GM12878 (cell line): ENCODE measurements around the gene AGER. TPM values are rescaled to one million over a fixed set of nuclear protein-coding genes. Genes with fewer than 3 reads are reported as not detected.

Experiments
- ATF7 ChIP-seq: fragments of 450-650 bp; IDR thresholded peaks from 2 replicates; pipeline ENCODE4 v1.6.1; 2016; ENCODE audit warnings: low read depth, mild to moderate bottlenecking
- BHLHE40 ChIP-seq, 2 experiments: fragments of 450-650 bp in 1 of 2; IDR thresholded peaks; 2 replicates each; pipeline ENCODE4 v1.6.1; 2011 to 2017; ENCODE audit warnings: low read depth in 2 of 2, borderline replicate concordance in 1 of 2, improper control_type of control experiment in 1 of 2, low read length in 1 of 2, mild to moderate bottlenecking in 1 of 2
- BMI1 ChIP-seq: fragments of 450-650 bp; IDR thresholded peaks from 2 replicates; pipeline ENCODE4 v1.6.1; 2016; ENCODE audit warnings: mild to moderate bottlenecking, moderate library complexity, borderline replicate concordance
- EP300 ChIP-seq, 2 experiments: fragments of 150-350 bp in 1 of 2; IDR thresholded peaks; 2 replicates each; pipeline ENCODE4 v1.6.1; 2011 to 2012; ENCODE audit warnings: low read depth in 2 of 2, low read length in 2 of 2, borderline replicate concordance in 1 of 2, improper control_type of control experiment in 1 of 2, inconsistent platforms in 1 of 2; ENCODE audit not compliant: control insufficient read depth in 1 of 2
- ETV6 ChIP-seq, 2 experiments: fragments of 450-650 bp in 1 of 2; IDR thresholded peaks in 1 of 2; conservative IDR thresholded peaks in 1 of 2; 2 replicates each; pipeline ENCODE4 v1.6.1; 2014; ENCODE audit warnings: antibody characterized with exemption in 1 of 2, borderline replicate concordance in 1 of 2, low read depth in 1 of 2, mild to moderate bottlenecking in 1 of 2, moderate library complexity in 1 of 2
- FOS ChIP-seq: IDR thresholded peaks from 3 replicates; pipeline ENCODE4 v1.6.1; 2011; ENCODE audit warnings: borderline replicate concordance; ENCODE audit not compliant: insufficient read length; ENCODE audit errors: extremely low read depth
- FOXK2 ChIP-seq: fragments of 450-650 bp; IDR thresholded peaks from 2 replicates; pipeline ENCODE4 v1.6.1; 2017; ENCODE audit warnings: mild to moderate bottlenecking, moderate library complexity
- FOXM1 ChIP-seq: IDR thresholded peaks from 2 replicates; pipeline ENCODE4 v1.6.1; 2012; ENCODE audit warnings: low read depth, mild to moderate bottlenecking, inconsistent platforms, low read length, moderate library complexity
- GABPA ChIP-seq: IDR thresholded peaks from 2 replicates; pipeline ENCODE4 v1.6.1; 2014; ENCODE audit warnings: antibody characterized with exemption, low read depth, mild to moderate bottlenecking, inconsistent platforms
- IKZF2 ChIP-seq, 2 experiments: fragments of 450-650 bp; IDR thresholded peaks; 2 replicates each; pipeline ENCODE4 v1.6.1; 2017; ENCODE audit warnings: mild to moderate bottlenecking in 2 of 2, moderate library complexity in 2 of 2
- JUNB ChIP-seq: IDR thresholded peaks from 2 replicates; pipeline ENCODE4 v1.6.1; 2016; ENCODE audit warnings: antibody characterized with exemption, mild to moderate bottlenecking
- JUND ChIP-seq: IDR thresholded peaks from 2 replicates; pipeline ENCODE4 v1.6.1; 2012; ENCODE audit warnings: low read depth, mild to moderate bottlenecking, low read length, improper control_type of control experiment, moderate library complexity
- MTA2 ChIP-seq: fragments of 450-650 bp; IDR thresholded peaks from 2 replicates; pipeline ENCODE4 v1.6.1; 2016; ENCODE audit warnings: low read depth, mild to moderate bottlenecking, moderate library complexity
- NBN ChIP-seq: fragments of 450-650 bp; IDR thresholded peaks from 2 replicates; pipeline ENCODE4 v1.6.1; 2016
- POLR2AphosphoS5 ChIP-seq: IDR thresholded peaks from 2 replicates; pipeline ENCODE4 v1.6.1; 2011; ENCODE audit warnings: mild to moderate bottlenecking, low read length, inconsistent platforms
- RCOR1 ChIP-seq: conservative IDR thresholded peaks from 2 replicates; pipeline ENCODE4 v1.6.1; 2012; ENCODE audit warnings: low read depth, low read length, improper control_type of control experiment
- SIN3A ChIP-seq: IDR thresholded peaks from 2 replicates; pipeline ENCODE4 v1.6.1; 2012; ENCODE audit warnings: low read depth, low read length, improper control_type of control experiment
- SMARCA5 ChIP-seq: fragments of 450-650 bp; IDR thresholded peaks from 2 replicates; pipeline ENCODE4 v1.6.1; 2017; ENCODE audit warnings: mild to moderate bottlenecking
- SREBF1 ChIP-seq: IDR thresholded peaks from 2 replicates; pipeline ENCODE4 v1.6.1; 2012; ENCODE audit warnings: mild to moderate bottlenecking, low read length
- TCF12 ChIP-seq: IDR thresholded peaks from 2 replicates; pipeline ENCODE4 v1.6.1; 2011; ENCODE audit warnings: low read depth, mild to moderate bottlenecking, low read length
- TCF3 ChIP-seq: IDR thresholded peaks from 2 replicates; pipeline ENCODE4 v1.6.1; 2012; ENCODE audit warnings: low read depth, mild to moderate bottlenecking, low read length, borderline replicate concordance; ENCODE audit not compliant: insufficient read depth
- ZNF217 ChIP-seq: fragments of 450-650 bp; IDR thresholded peaks from 2 replicates; pipeline ENCODE4 v1.6.1; 2017; ENCODE audit warnings: antibody characterized with exemption, mild to moderate bottlenecking
- ZSCAN29 ChIP-seq: fragments of 450-650 bp; IDR thresholded peaks from 2 replicates; pipeline ENCODE4 v1.6.1; 2017; ENCODE audit warnings: mild to moderate bottlenecking, moderate library complexity
- polyA plus RNA-seq, 11 experiments: library from polyadenylated mRNA; depleted of rRNA in 4 of 11; unstranded in 6 of 11; stranded (reverse) in 5 of 11; fragments of >200 nt; fragmentation: Nextera tagmentation in 4 of 11; fragmentation: Illumina TruSeq in 1 of 11; extraction: Ambion mirVana in 4 of 11; extraction: Trizol in 1 of 11; gene quantifications; 1 replicate in 1 of 11; 2 replicates in 10 of 11; pipeline versions ENCODE4 v1.2.1 to v1.2.3, GENCODE V29; 2011 to 2016; ENCODE audit warnings: inconsistent platforms in 2 of 11, missing spikeins in 2 of 11, low read depth in 1 of 11
- total RNA-seq, 4 experiments: library from RNA; depleted of rRNA in 3 of 4; stranded (reverse); fragments of >200 nt in 3 of 4; fragmentation: Illumina TruSeq in 1 of 4; extraction: Trizol in 1 of 4; gene quantifications; 2 replicates each; pipeline versions ENCODE4 v1.2.1 to v1.2.3, GENCODE V29; 2013 to 2021
- TF ChIP-seq, protein P1 (sequence below): IDR thresholded peaks from 2 replicates; pipeline ENCODE4 v1.6.1; 2012; ENCODE audit warnings: low read depth, low read length, improper control_type of control experiment
- TF ChIP-seq, protein P2 (sequence below): fragments of 450-650 bp; IDR thresholded peaks from 2 replicates; pipeline ENCODE4 v1.6.1; 2018; ENCODE audit warnings: mild to moderate bottlenecking, low read depth, moderate library complexity; ENCODE audit not compliant: partially characterized antibody
- TF ChIP-seq, protein P3 (sequence below): IDR thresholded peaks from 2 replicates; pipeline ENCODE4 v1.6.1; 2012; ENCODE audit warnings: low read length, inconsistent platforms
- TF ChIP-seq, protein P4 (sequence below): fragments of 450-650 bp; IDR thresholded peaks from 2 replicates; pipeline ENCODE4 v1.6.1; 2016; ENCODE audit warnings: mild to moderate bottlenecking

AGER gene
- total and polyA plus RNA-seq, 10 of the 15 experiments (the other 5 are each of a cell fraction or from before 2014, with no cell fraction given): 1.1 to 18.2 (median 3.9) TPM

DNA sequence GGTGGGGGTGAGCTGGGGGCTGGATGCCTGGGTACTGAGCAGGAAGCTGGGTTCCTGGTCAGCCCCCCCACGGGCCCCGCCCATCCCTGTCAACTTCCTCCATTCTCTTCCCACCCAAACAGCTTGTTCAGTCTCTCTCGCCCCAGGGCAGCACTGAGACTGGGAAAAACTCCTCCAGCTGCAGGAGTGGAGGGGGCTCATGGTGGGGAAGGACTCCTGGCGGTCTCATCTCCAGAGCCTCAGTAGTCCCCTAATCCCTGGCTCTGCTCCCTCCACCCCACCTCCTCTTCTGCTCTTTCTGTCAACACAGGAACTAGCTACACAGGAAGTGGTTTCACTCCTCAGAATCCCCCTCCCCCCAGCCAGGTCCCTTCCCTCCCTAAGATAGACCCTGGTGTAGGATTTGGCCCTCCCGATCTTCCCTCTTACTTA, 8.6 kb upstream of the AGER start, which contains the start of gene GPSM3 (continued):
- TF ChIP-seq BMI1: no peak
- TF ChIP-seq FOXM1: no peak
- no peak for TF ChIP-seq TCF12
- TF ChIP-seq NBN: peak; percentile 77
- no peak for TF ChIP-seq RCOR1
- TF ChIP-seq FOS: no peak
- no peak for TF ChIP-seq GABPA
- no peak for TF ChIP-seq JUND
- TF ChIP-seq ZSCAN29: no peak
- TF ChIP-seq BHLHE40 (IDR thresholded peaks at IDR 0.05; ENCODE audit: borderline replicate concordance in 1 of 2, low read depth in 2 of 2, low read length in 1 of 2): no peak
- TF ChIP-seq SREBF1: no peak
- TF ChIP-seq, protein P1, sequence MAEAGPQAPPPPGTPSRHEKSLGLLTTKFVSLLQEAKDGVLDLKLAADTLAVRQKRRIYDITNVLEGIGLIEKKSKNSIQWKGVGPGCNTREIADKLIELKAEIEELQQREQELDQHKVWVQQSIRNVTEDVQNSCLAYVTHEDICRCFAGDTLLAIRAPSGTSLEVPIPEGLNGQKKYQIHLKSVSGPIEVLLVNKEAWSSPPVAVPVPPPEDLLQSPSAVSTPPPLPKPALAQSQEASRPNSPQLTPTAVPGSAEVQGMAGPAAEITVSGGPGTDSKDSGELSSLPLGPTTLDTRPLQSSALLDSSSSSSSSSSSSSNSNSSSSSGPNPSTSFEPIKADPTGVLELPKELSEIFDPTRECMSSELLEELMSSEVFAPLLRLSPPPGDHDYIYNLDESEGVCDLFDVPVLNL: no peak
- TF ChIP-seq, protein P2, sequence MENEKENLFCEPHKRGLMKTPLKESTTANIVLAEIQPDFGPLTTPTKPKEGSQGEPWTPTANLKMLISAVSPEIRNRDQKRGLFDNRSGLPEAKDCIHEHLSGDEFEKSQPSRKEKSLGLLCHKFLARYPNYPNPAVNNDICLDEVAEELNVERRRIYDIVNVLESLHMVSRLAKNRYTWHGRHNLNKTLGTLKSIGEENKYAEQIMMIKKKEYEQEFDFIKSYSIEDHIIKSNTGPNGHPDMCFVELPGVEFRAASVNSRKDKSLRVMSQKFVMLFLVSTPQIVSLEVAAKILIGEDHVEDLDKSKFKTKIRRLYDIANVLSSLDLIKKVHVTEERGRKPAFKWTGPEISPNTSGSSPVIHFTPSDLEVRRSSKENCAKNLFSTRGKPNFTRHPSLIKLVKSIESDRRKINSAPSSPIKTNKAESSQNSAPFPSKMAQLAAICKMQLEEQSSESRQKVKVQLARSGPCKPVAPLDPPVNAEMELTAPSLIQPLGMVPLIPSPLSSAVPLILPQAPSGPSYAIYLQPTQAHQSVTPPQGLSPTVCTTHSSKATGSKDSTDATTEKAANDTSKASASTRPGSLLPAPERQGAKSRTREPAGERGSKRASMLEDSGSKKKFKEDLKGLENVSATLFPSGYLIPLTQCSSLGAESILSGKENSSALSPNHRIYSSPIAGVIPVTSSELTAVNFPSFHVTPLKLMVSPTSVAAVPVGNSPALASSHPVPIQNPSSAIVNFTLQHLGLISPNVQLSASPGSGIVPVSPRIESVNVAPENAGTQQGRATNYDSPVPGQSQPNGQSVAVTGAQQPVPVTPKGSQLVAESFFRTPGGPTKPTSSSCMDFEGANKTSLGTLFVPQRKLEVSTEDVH: no peak
- TF ChIP-seq, protein P3, sequence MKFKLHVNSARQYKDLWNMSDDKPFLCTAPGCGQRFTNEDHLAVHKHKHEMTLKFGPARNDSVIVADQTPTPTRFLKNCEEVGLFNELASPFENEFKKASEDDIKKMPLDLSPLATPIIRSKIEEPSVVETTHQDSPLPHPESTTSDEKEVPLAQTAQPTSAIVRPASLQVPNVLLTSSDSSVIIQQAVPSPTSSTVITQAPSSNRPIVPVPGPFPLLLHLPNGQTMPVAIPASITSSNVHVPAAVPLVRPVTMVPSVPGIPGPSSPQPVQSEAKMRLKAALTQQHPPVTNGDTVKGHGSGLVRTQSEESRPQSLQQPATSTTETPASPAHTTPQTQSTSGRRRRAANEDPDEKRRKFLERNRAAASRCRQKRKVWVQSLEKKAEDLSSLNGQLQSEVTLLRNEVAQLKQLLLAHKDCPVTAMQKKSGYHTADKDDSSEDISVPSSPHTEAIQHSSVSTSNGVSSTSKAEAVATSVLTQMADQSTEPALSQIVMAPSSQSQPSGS: no peak
- no peak for TF ChIP-seq JUNB
- no peak for TF ChIP-seq EP300 (IDR thresholded peaks at IDR 0.05; ENCODE audit: borderline replicate concordance in 1 of 2, control insufficient read depth in 1 of 2, low read depth in 2 of 2, low read length in 2 of 2)
- TF ChIP-seq, protein P4, sequence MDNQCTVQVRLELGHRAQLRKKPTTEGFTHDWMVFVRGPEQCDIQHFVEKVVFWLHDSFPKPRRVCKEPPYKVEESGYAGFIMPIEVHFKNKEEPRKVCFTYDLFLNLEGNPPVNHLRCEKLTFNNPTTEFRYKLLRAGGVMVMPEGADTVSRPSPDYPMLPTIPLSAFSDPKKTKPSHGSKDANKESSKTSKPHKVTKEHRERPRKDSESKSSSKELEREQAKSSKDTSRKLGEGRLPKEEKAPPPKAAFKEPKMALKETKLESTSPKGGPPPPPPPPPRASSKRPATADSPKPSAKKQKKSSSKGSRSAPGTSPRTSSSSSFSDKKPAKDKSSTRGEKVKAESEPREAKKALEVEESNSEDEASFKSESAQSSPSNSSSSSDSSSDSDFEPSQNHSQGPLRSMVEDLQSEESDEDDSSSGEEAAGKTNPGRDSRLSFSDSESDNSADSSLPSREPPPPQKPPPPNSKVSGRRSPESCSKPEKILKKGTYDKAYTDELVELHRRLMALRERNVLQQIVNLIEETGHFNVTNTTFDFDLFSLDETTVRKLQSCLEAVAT: peak; percentile 9; the same call in 1 of the 2 replicates
- TF ChIP-seq ZNF217: no peak
- TF ChIP-seq POLR2AphosphoS5: peak; percentile 71
- TF ChIP-seq ETV6 (conservative IDR thresholded peaks at IDR 0.05 in 1 of 2, IDR thresholded peaks at IDR 0.05 in 1 of 2; ENCODE audit: borderline replicate concordance in 1 of 2, low read depth in 1 of 2): peak in 1 of 2 experiments; percentile 65; a peak in 1 of 4 replicates
- peak; percentile 87 to 88 for TF ChIP-seq IKZF2 (IDR thresholded peaks at IDR 0.05)
- TF ChIP-seq FOXK2: peak; percentile 71
- TF ChIP-seq MTA2: peak; percentile 42; the same call in 1 of the 2 replicates
- no peak for TF ChIP-seq SMARCA5
- no peak for TF ChIP-seq ATF7
- TF ChIP-seq SIN3A: no peak
- TF ChIP-seq TCF3: no peak
